Ureter (tissue), 1 donor: ENCODE results near the gene RABEP2. TPM values are rescaled to one million over a fixed set of nuclear protein-coding genes. Genes with fewer than 3 reads are reported as not detected.
A peak's percentile ranks its signal among the peaks of the same experiment; 100 is the strongest.
"Not testable (repeated sequence)": the region's sequence is repeated elsewhere in the genome, so short reads cannot be mapped to it uniquely, and the experiment has no call there.

Source experiments
- DNase-seq: peaks from one replicate; pipeline ENCODE4 v3.0.0-alpha.2; 2020; ENCODE audit warnings: low spot score
- total RNA-seq: library from RNA; stranded (reverse); gene quantifications from one replicate; pipeline ENCODE4 v1.2.4, GENCODE V29; 2023
- donor health status: DM: yes; HTN: yes; CAD: no.

RABEP2 gene
- 26.5 TPM for total RNA-seq

GRCh38 chr16:28924762-28925385, at the start of gene RABEP2:
Gene RABEP2, minus strand, starts transcription at chr16:28925238. Its CDS starts 75 bp downstream, at chr16:28925163.
- DNase-seq: peak; percentile 96

- peak; percentile 99 for DNase-seq
Observed at GRCh38 chr16:28974437-28975157, 49.6 kb upstream of the RABEP2 start, which contains the start of gene SPNS1. Gene SPNS1, plus strand, starts transcription at chr16:28974778. Its CDS starts 374 bp downstream, at chr16:28975152.

GRCh38 chr16:28974007-28974436, 49.0 kb upstream of the RABEP2 start:
- DNase-seq: peak; percentile 60

GRCh38 chr16:28969696-28970095, 44.7 kb upstream of the RABEP2 start:
- not testable (repeated sequence) for DNase-seq

GRCh38 chr16:28967156-28967555, 42.1 kb upstream of the RABEP2 start:
- DNase-seq: no peak

- DNase-seq: no peak
Observed at GRCh38 chr16:28964496-28964895, 39.5 kb upstream of the RABEP2 start.

- DNase-seq: no peak
Observed at GRCh38 chr16:28964072-28964471, 39.0 kb upstream of the RABEP2 start.

- DNase-seq: no peak
Observed at GRCh38 chr16:28958836-28959235, 33.8 kb upstream of the RABEP2 start.

- DNase-seq: no peak
Observed at GRCh38 chr16:28958216-28958615, 33.2 kb upstream of the RABEP2 start.

- DNase-seq: peak; percentile 51
Observed at GRCh38 chr16:28951410-28951943, 26.4 kb upstream of the RABEP2 start.

- peak; percentile 100 for DNase-seq
Observed at GRCh38 chr16:28950648-28951409, 25.8 kb upstream of the RABEP2 start, which contains the start of gene NFATC2IP. Gene NFATC2IP, plus strand, starts transcription at chr16:28950937. Its CDS starts 75 bp downstream, at chr16:28951012.

GRCh38 chr16:28946681-28947080, 21.6 kb upstream of the RABEP2 start:
- no peak for DNase-seq

GRCh38 chr16:28943281-28943680, 18.2 kb upstream of the RABEP2 start:
- no peak for DNase-seq

GRCh38 chr16:28939825-28940224, 14.8 kb upstream of the RABEP2 start:
- DNase-seq: not testable (repeated sequence)

GRCh38 chr16:28938721-28939120, 13.7 kb upstream of the RABEP2 start:
- no peak for DNase-seq

- DNase-seq: no peak
Observed at GRCh38 chr16:28937222-28937876, 12.3 kb upstream of the RABEP2 start.

- no peak for DNase-seq
Observed at GRCh38 chr16:28936784-28937155, 11.7 kb upstream of the RABEP2 start.

- DNase-seq: peak; percentile 80
Observed at GRCh38 chr16:28935924-28936783, 11.1 kb upstream of the RABEP2 start.

- no peak for DNase-seq
Observed at GRCh38 chr16:28935346-28935745, 10.3 kb upstream of the RABEP2 start.

- no peak for DNase-seq
Observed at GRCh38 chr16:28933171-28933570, 8.1 kb upstream of the RABEP2 start.
